Measurements from ENCODE around the gene NUDT22.

GRCh38 chr11:64223001-64223651 is 2.9 kb upstream of the NUDT22 start:
- TF ChIP-seq, protein P1, sequence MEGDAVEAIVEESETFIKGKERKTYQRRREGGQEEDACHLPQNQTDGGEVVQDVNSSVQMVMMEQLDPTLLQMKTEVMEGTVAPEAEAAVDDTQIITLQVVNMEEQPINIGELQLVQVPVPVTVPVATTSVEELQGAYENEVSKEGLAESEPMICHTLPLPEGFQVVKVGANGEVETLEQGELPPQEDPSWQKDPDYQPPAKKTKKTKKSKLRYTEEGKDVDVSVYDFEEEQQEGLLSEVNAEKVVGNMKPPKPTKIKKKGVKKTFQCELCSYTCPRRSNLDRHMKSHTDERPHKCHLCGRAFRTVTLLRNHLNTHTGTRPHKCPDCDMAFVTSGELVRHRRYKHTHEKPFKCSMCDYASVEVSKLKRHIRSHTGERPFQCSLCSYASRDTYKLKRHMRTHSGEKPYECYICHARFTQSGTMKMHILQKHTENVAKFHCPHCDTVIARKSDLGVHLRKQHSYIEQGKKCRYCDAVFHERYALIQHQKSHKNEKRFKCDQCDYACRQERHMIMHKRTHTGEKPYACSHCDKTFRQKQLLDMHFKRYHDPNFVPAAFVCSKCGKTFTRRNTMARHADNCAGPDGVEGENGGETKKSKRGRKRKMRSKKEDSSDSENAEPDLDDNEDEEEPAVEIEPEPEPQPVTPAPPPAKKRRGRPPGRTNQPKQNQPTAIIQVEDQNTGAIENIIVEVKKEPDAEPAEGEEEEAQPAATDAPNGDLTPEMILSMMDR (IDR thresholded peaks at IDR 0.05; ENCODE audit: low read depth, low read length): no peak
- no peak for TF ChIP-seq POLR2A (IDR thresholded peaks at IDR 0.05; ENCODE audit: extremely low read depth, insufficient read length)
